SJSA1 (cell line): ENCODE results near the gene RGMB. TPM values are rescaled to one million over a fixed set of nuclear protein-coding genes. Genes with fewer than 3 reads are reported as not detected.

Experiments used
- DNase-seq, 2 experiments: peaks; one replicate each; pipeline ENCODE4 v3.0.0-alpha.2; 2015 to 2020; ENCODE audit warnings: low spot score in 2 of 2, low read depth in 1 of 2
- H3K27ac ChIP-seq: fragments of 250-450 bp; sonication (Bioruptor Pico); 2 replicates; pipeline ENCODE4 v1.5.1; 2020; ENCODE audit warnings: mild to moderate bottlenecking, moderate library complexity
- H3K27me3 ChIP-seq: fragments of 250-450 bp; sonication (Bioruptor Pico); replicated peaks from 2 replicates; pipeline ENCODE4 v1.5.1; 2020; ENCODE audit warnings: mild to moderate bottlenecking, moderate library complexity
- H3K36me3 ChIP-seq: fragments of 250-450 bp; sonication (Bioruptor Pico); 2 replicates; pipeline ENCODE4 v1.5.1; 2020; ENCODE audit warnings: mild to moderate bottlenecking
- H3K4me1 ChIP-seq: fragments of 250-450 bp; sonication (Bioruptor Pico); replicated peaks from 2 replicates; pipeline ENCODE4 v1.6.1; 2021; ENCODE audit warnings: mild to moderate bottlenecking
- H3K4me3 ChIP-seq: fragments of 250-450 bp; sonication (Bioruptor Pico); 2 replicates; pipeline ENCODE4 v1.5.1; 2020; ENCODE audit warnings: mild to moderate bottlenecking
- H3K9me3 ChIP-seq: fragments of 250-450 bp; sonication (Bioruptor Pico); replicated peaks from 2 replicates; pipeline ENCODE4 v1.5.1; 2020; ENCODE audit warnings: mild to moderate bottlenecking
- total RNA-seq: library from RNA; depleted of rRNA; stranded (reverse); fragments of >200 nt; shearing (Covaris generic); gene quantifications from 2 replicates; pipeline ENCODE4 v1.2.3, GENCODE V29; 2014

RGMB gene
- total RNA-seq, 1 experiment from 2014 or later: 39.2 TPM

GRCh38 chr5:98771382-98772109, 1.9 kb upstream of the RGMB start:
- Histone ChIP-seq H3K9me3 (no peaks in the 10 kb centered on the region), H3K36me3 (peaks cover 23% of the 10 kb centered on the region), H3K4me1 (peaks cover 34% of the 10 kb centered on the region), H3K4me3 (peak overlapping the region; percentile 47), H3K27me3 (no peaks in the 10 kb centered on the region), H3K27ac (peak overlapping the region; percentile 26)
- peak; percentile 79 to 93 for DNase-seq

GRCh38 chr5:98772415-98773213, 849 bp upstream of the RGMB start:
- peak overlapping the region; percentile 83 for H3K4me3 ChIP-seq
- H3K27me3 ChIP-seq: no peaks in the 10 kb centered on the region
- no peaks in the 10 kb centered on the region for H3K9me3 ChIP-seq
- H3K36me3 ChIP-seq: peaks cover 27% of the 10 kb centered on the region
- H3K4me1 ChIP-seq: peaks cover 31% of the 10 kb centered on the region
- peak overlapping the region; percentile 19; the same call in 1 of the 2 replicates for H3K27ac ChIP-seq
- peak; percentile 82 to 96 for DNase-seq

GRCh38 chr5:98773214-98773463, 324 bp upstream of the RGMB start:
- no peaks in the 10 kb centered on the region for H3K27me3 ChIP-seq

GRCh38 chr5:98774192-98775033, 950 bp downstream of the RGMB start:
- DNase-seq: peak; percentile 78 to 88
- no peaks in the 10 kb centered on the region for H3K9me3 ChIP-seq
- no peaks in the 10 kb centered on the region for H3K27me3 ChIP-seq
- peak overlapping the region; percentile 62 for H3K27ac ChIP-seq
- H3K36me3 ChIP-seq: peaks cover 31% of the 10 kb centered on the region
- peaks cover 31% of the 10 kb centered on the region for H3K4me1 ChIP-seq
- H3K4me3 ChIP-seq: peak overlapping the region; percentile 83

More at GRCh38 chr5:98773214-98773463, 324 bp upstream of the RGMB start:
- peaks cover 27% of the 10 kb centered on the region for H3K36me3 ChIP-seq
- H3K9me3 ChIP-seq: no peaks in the 10 kb centered on the region
- peaks cover 31% of the 10 kb centered on the region for H3K4me1 ChIP-seq
- DNase-seq: no peak
- peak overlapping the region; percentile 83 for H3K4me3 ChIP-seq
- H3K27ac ChIP-seq: peak overlapping the region; percentile 19; the same call in 1 of the 2 replicates

- Histone ChIP-seq H3K27ac (no peak overlapping the region; the same call in 1 of the 2 replicates), H3K4me3 (peak overlapping the region; percentile 83), H3K4me1 (peaks cover 32% of the 10 kb centered on the region), H3K27me3 (no peaks in the 10 kb centered on the region), H3K9me3 (no peaks in the 10 kb centered on the region), H3K36me3 (peaks cover 41% of the 10 kb centered on the region)
- no peak for DNase-seq
Observed at GRCh38 chr5:98775246-98776065, 2.0 kb downstream of the RGMB start.

GRCh38 chr5:98776066-98776705, 2.7 kb downstream of the RGMB start:
- no peaks in the 10 kb centered on the region for H3K9me3 ChIP-seq
- H3K4me1 ChIP-seq: peaks cover 35% of the 10 kb centered on the region
- DNase-seq: no peak
- no peak overlapping the region; the same call in 1 of the 2 replicates for H3K4me3 ChIP-seq
- peaks cover 48% of the 10 kb centered on the region for H3K36me3 ChIP-seq
- no peaks in the 10 kb centered on the region for H3K27me3 ChIP-seq
- H3K27ac ChIP-seq: no peak overlapping the region

GRCh38 chr5:98777295-98777694, 3.8 kb downstream of the RGMB start:
- Histone ChIP-seq H3K36me3 (peaks cover 59% of the 10 kb centered on the region), H3K4me3 (no peak overlapping the region), H3K4me1 (peaks cover 28% of the 10 kb centered on the region), H3K27me3 (no peaks in the 10 kb centered on the region), H3K9me3 (no peaks in the 10 kb centered on the region), H3K27ac (no peak overlapping the region)
- no peak for DNase-seq

- DNase-seq: no peak
- Histone ChIP-seq H3K4me1 (peaks cover 21% of the 10 kb centered on the region), H3K36me3 (peaks cover 69% of the 10 kb centered on the region), H3K9me3 (no peaks in the 10 kb centered on the region), H3K27ac (no peak overlapping the region), H3K27me3 (no peaks in the 10 kb centered on the region), H3K4me3 (no peak overlapping the region)
Observed at GRCh38 chr5:98779264-98779877, 5.9 kb downstream of the RGMB start.

- no peak overlapping the region for H3K27ac ChIP-seq
Observed at GRCh38 chr5:98780390-98780789, 6.9 kb downstream of the RGMB start.

GRCh38 chr5:98781520-98781919, 8.1 kb downstream of the RGMB start:
- peaks cover 75% of the 10 kb centered on the region for H3K36me3 ChIP-seq
- no peak for DNase-seq

More at GRCh38 chr5:98780390-98780789, 6.9 kb downstream of the RGMB start:
- no peaks in the 10 kb centered on the region for H3K9me3 ChIP-seq
- no peaks in the 10 kb centered on the region for H3K27me3 ChIP-seq
- H3K36me3 ChIP-seq: peaks cover 75% of the 10 kb centered on the region
- peaks cover 16% of the 10 kb centered on the region for H3K4me1 ChIP-seq
- no peak overlapping the region for H3K4me3 ChIP-seq
- DNase-seq: no peak

GRCh38 chr5:98781964-98782363, 8.5 kb downstream of the RGMB start:
- Histone ChIP-seq H3K4me3 (no peak overlapping the region), H3K27ac (no peak overlapping the region), H3K36me3 (peaks cover 78% of the 10 kb centered on the region), H3K9me3 (no peaks in the 10 kb centered on the region), H3K27me3 (no peaks in the 10 kb centered on the region), H3K4me1 (0 out of 2 replicates have a peak, but pooled peaks cover 4% of the 10 kb centered on the region)
- DNase-seq: no peak

More at GRCh38 chr5:98781520-98781919, 8.1 kb downstream of the RGMB start:
- Histone ChIP-seq H3K4me3 (no peak overlapping the region), H3K4me1 (peaks cover 5% of the 10 kb centered on the region), H3K27me3 (no peaks in the 10 kb centered on the region), H3K27ac (no peak overlapping the region), H3K9me3 (no peaks in the 10 kb centered on the region)

- no peak overlapping the region for H3K4me3 ChIP-seq
- DNase-seq: no peak
- no peaks in the 10 kb centered on the region for H3K9me3 ChIP-seq
- H3K36me3 ChIP-seq: peaks cover 87% of the 10 kb centered on the region
- no peaks in the 10 kb centered on the region for H3K27me3 ChIP-seq
- no peak overlapping the region for H3K27ac ChIP-seq
- H3K4me1 ChIP-seq: 0 out of 2 replicates have a peak, but pooled peaks cover 4% of the 10 kb centered on the region
Observed at GRCh38 chr5:98783051-98783649, 9.7 kb downstream of the RGMB start.
